Measurements from ENCODE around the gene ZFTA.

The ZFTA gene

GRCh38 chr11:63760487-63761079, 8.0 kb downstream of the ZFTA start:
- intact Hi-C loops (cut with DNase I; ENCODE audit: low total_unique reads) = no loop called here
- Histone ChIP-seq H3K36me3 (peaks cover 8 to 49% (median 23%) of the 10 kb centered on the region in 3 donors), H3K27ac (no peak overlapping the region), H3K4me3 (no peak overlapping the region), H3K4me1 (peaks cover 0 to 29% (median 16%) of the 10 kb centered on the region in 4 donors), H3K27me3 (no peaks in the 10 kb centered on the region), H3K9me3 (no peaks in the 10 kb centered on the region)
- no peak for TF ChIP-seq CTCF (IDR thresholded peaks at IDR 0.05)
- DNase-seq = no peak

GRCh38 chr11:63756919-63757761, 11.4 kb downstream of the ZFTA start:
- Histone ChIP-seq H3K27ac (no peak overlapping the region), H3K27me3 (no peaks in the 10 kb centered on the region), H3K36me3 (peaks cover 13 to 60% (median 39%) of the 10 kb centered on the region in 3 donors), H3K4me1 (peaks cover 0 to 6% (median 3%) of the 10 kb centered on the region in 4 donors), H3K4me3 (no peak overlapping the region), H3K9me3 (no peaks in the 10 kb centered on the region)
- no peak for TF ChIP-seq CTCF (IDR thresholded peaks at IDR 0.05)
- intact Hi-C loops (cut with DNase I; ENCODE audit: low total_unique reads) = no loop called here
- DNase-seq = no peak

- TF ChIP-seq CTCF (IDR thresholded peaks at IDR 0.05) = no peak
- H3K27me3 ChIP-seq = no peaks in the 10 kb centered on the region
- H3K4me3 ChIP-seq = no peak overlapping the region
- intact Hi-C loops (cut with DNase I; ENCODE audit: low total_unique reads) = no loop called here
- H3K36me3 ChIP-seq = peaks cover 18 to 47% (median 37%) of the 10 kb centered on the region in 3 donors
- H3K27ac ChIP-seq = no peak overlapping the region
- DNase-seq = no peak
- no peaks in the 10 kb centered on the region for H3K9me3 ChIP-seq
- peaks cover 0 to 4% (median 2%) of the 10 kb centered on the region in 4 donors for H3K4me1 ChIP-seq
Measured at GRCh38 chr11:63749624-63750023, 19.0 kb downstream of the ZFTA start.

- intact Hi-C loops (cut with DNase I; ENCODE audit: low total_unique reads) = no loop called here
- H3K27ac ChIP-seq = no peak overlapping the region
- no peak for DNase-seq
Measured at GRCh38 chr11:63747011-63747410, 21.6 kb downstream of the ZFTA start.

More at GRCh38 chr11:63747011-63747410, 21.6 kb downstream of the ZFTA start:
- Histone ChIP-seq H3K27me3 (no peaks in the 10 kb centered on the region), H3K4me3 (no peak overlapping the region), H3K4me1 (peaks cover 0 to 4% (median 2%) of the 10 kb centered on the region in 4 donors), H3K36me3 (peaks cover 12 to 28% (median 20%) of the 10 kb centered on the region in 3 donors), H3K9me3 (no peaks in the 10 kb centered on the region)
- TF ChIP-seq CTCF (IDR thresholded peaks at IDR 0.05) = no peak

Measured in tibial artery (tissue), 4 donors.